ENCODE data around the gene CLIC6. TPM values are rescaled to one million over a fixed set of nuclear protein-coding genes. Genes with fewer than 3 reads are reported as not detected.

CLIC6 gene
- total and polyA plus RNA-seq, 9 donors: 1.0 to 12.2 (median 4.3) TPM

GRCh38 chr21:34688715-34689114, 19.9 kb downstream of the CLIC6 start:
- no peak for TF ChIP-seq POLR2A (IDR thresholded peaks at IDR 0.05)
- TF ChIP-seq CTCF (IDR thresholded peaks at IDR 0.05): no peak
- TF ChIP-seq EP300 (IDR thresholded peaks at IDR 0.05): no peak
- Histone ChIP-seq H3K27me3 (no peaks in the 10 kb centered on the region), H3K4me1 (ENCODE audit: insufficient read depth) (peaks cover 3% of the 10 kb centered on the region), H3K9me3 (no peaks in the 10 kb centered on the region), H3K36me3 (no peaks in the 10 kb centered on the region), H3K4me3 (no peak overlapping the region), H3K27ac (no peak overlapping the region)
- WGBS, 3 donors: 96 to 98% (median 97%) methylated on average over 5 of the region's 5 CpGs
- intact Hi-C loops (cut with DNase I): no loop called here
- DNase-seq: no peak

GRCh38 chr21:34690041-34690792, 21.4 kb downstream of the CLIC6 start:
- H3K27ac ChIP-seq: no peak overlapping the region
- no peaks in the 10 kb centered on the region for H3K27me3 ChIP-seq
- H3K4me3 ChIP-seq: no peak overlapping the region
- H3K9me3 ChIP-seq: no peaks in the 10 kb centered on the region
- no peaks in the 10 kb centered on the region for H3K4me1 ChIP-seq (ENCODE audit: insufficient read depth)
- intact Hi-C loops (cut with DNase I): loop anchor here in 1 of 4 donors (10.0 kb wide), 1 partner anchor 1335 kb away; no protein-coding TSS in a partner anchor
- H3K36me3 ChIP-seq: no peaks in the 10 kb centered on the region
- no peak for TF ChIP-seq EP300 (IDR thresholded peaks at IDR 0.05)
- WGBS, 3 donors: 64 to 89% (median 70%) methylated on average over 11 of the region's 11 CpGs
- DNase-seq: no peak

GRCh38 chr21:34690793-34691175, 22.0 kb downstream of the CLIC6 start:
- 67 to 71% (median 68%) methylated on average over 2 of the region's 2 CpGs for WGBS, 3 donors
- no peak overlapping the region for H3K27ac ChIP-seq
- TF ChIP-seq POLR2A (IDR thresholded peaks at IDR 0.05) (no peak), CTCF (IDR thresholded peaks at IDR 0.05) (no peak), EP300 (IDR thresholded peaks at IDR 0.05) (no peak)

GRCh38 chr21:34691390-34692032, 22.7 kb downstream of the CLIC6 start:
- Histone ChIP-seq H3K4me3 (no peak overlapping the region), H3K36me3 (no peaks in the 10 kb centered on the region), H3K27ac (no peak overlapping the region), H3K9me3 (no peaks in the 10 kb centered on the region), H3K4me1 (ENCODE audit: insufficient read depth) (no peaks in the 10 kb centered on the region), H3K27me3 (no peaks in the 10 kb centered on the region)
- intact Hi-C loops (cut with DNase I): loop anchor here in 1 of 4 donors (10.0 kb wide), 1 partner anchor 1333 kb away; no protein-coding TSS in a partner anchor
- no peak for DNase-seq
- TF ChIP-seq CTCF (IDR thresholded peaks at IDR 0.05) (no peak), EP300 (IDR thresholded peaks at IDR 0.05) (no peak), POLR2A (IDR thresholded peaks at IDR 0.05) (no peak)
- 73 to 79% (median 77%) methylated on average over 5 of the region's 5 CpGs for WGBS, 3 donors

More at GRCh38 chr21:34690793-34691175, 22.0 kb downstream of the CLIC6 start:
- intact Hi-C loops (cut with DNase I): loop anchor here in 1 of 4 donors (10.0 kb wide), 1 partner anchor 1334 kb away; no protein-coding TSS in a partner anchor
- H3K4me1 ChIP-seq (ENCODE audit: insufficient read depth): no peaks in the 10 kb centered on the region
- no peaks in the 10 kb centered on the region for H3K9me3 ChIP-seq
- H3K36me3 ChIP-seq: no peaks in the 10 kb centered on the region
- no peak overlapping the region for H3K4me3 ChIP-seq
- no peaks in the 10 kb centered on the region for H3K27me3 ChIP-seq
- DNase-seq: no peak
